ENCODE measurements around the gene CTSK. TPM values are rescaled to one million over a fixed set of nuclear protein-coding genes. Genes with fewer than 3 reads are reported as not detected.
"Not testable (repeated sequence)": the region's sequence is repeated elsewhere in the genome, so short reads cannot be mapped to it uniquely, and the experiment has no call there.

Gene CTSK
- total and polyA plus RNA-seq, 2 experiments from 2014 or later: 2.0 to 3.8 TPM

GRCh38 chr1:150777544-150777943 is 30.5 kb downstream of the CTSK start:
- H3K9me3 ChIP-seq (ENCODE audit: low read depth): no peaks in the 10 kb centered on the region
- H3K27me3 ChIP-seq: no peaks in the 10 kb centered on the region
- no peaks in the 10 kb centered on the region for H3K36me3 ChIP-seq
- H3K4me1 ChIP-seq (ENCODE audit: low read depth): no peaks in the 10 kb centered on the region
- DNase-seq (ENCODE audit: low read depth in 1 of 2, low spot score in 1 of 2): no peak
- no peak for TF ChIP-seq CTCF (IDR thresholded peaks at IDR 0.05; ENCODE audit: low read depth, low read length)
- no peak overlapping the region for H3K4me3 ChIP-seq
- H3K27ac ChIP-seq: no peak overlapping the region

GRCh38 chr1:150775931-150776505 is 32.0 kb downstream of the CTSK start:
- H3K4me1 ChIP-seq (ENCODE audit: low read depth); H3K27ac ChIP-seq; H3K36me3 ChIP-seq; H3K9me3 ChIP-seq (ENCODE audit: low read depth); H3K27me3 ChIP-seq; DNase-seq (ENCODE audit: low read depth in 1 of 2, low spot score in 1 of 2); H3K4me3 ChIP-seq: not testable (repeated sequence)

- Histone ChIP-seq H3K9me3 (ENCODE audit: low read depth) (no peaks in the 10 kb centered on the region), H3K27ac (no peak overlapping the region), H3K36me3 (no peaks in the 10 kb centered on the region), H3K27me3 (no peaks in the 10 kb centered on the region), H3K4me3 (no peak overlapping the region), H3K4me1 (ENCODE audit: low read depth) (no peaks in the 10 kb centered on the region)
- TF ChIP-seq CTCF (IDR thresholded peaks at IDR 0.05; ENCODE audit: low read depth, low read length): no peak
- DNase-seq (ENCODE audit: low read depth in 1 of 2, low spot score in 1 of 2): no peak
These were observed 32.8 kb downstream of the CTSK start for GRCh38 chr1:150775276-150775675.

GRCh38 chr1:150772326-150772725 is 35.7 kb downstream of the CTSK start:
- Histone ChIP-seq H3K36me3 (no peaks in the 10 kb centered on the region), H3K9me3 (ENCODE audit: low read depth) (no peaks in the 10 kb centered on the region), H3K4me1 (ENCODE audit: low read depth) (no peaks in the 10 kb centered on the region), H3K27me3 (no peaks in the 10 kb centered on the region), H3K27ac (no peak overlapping the region), H3K4me3 (no peak overlapping the region)
- DNase-seq (ENCODE audit: low read depth in 1 of 2, low spot score in 1 of 2): no peak
- TF ChIP-seq CTCF (IDR thresholded peaks at IDR 0.05; ENCODE audit: low read depth, low read length): no peak

- not testable (repeated sequence) for H3K27ac ChIP-seq; H3K27me3 ChIP-seq; H3K4me3 ChIP-seq; H3K4me1 ChIP-seq (ENCODE audit: low read depth); DNase-seq (ENCODE audit: low read depth in 1 of 2, low spot score in 1 of 2); H3K9me3 ChIP-seq (ENCODE audit: low read depth); H3K36me3 ChIP-seq
These were observed 40.4 kb downstream of the CTSK start for GRCh38 chr1:150767704-150768103.

GRCh38 chr1:150765977-150766301 is 42.1 kb downstream of the CTSK start:
- H3K9me3 ChIP-seq (ENCODE audit: low read depth); H3K4me3 ChIP-seq; DNase-seq (ENCODE audit: low read depth in 1 of 2, low spot score in 1 of 2); H3K27ac ChIP-seq; H3K4me1 ChIP-seq (ENCODE audit: low read depth); H3K36me3 ChIP-seq; H3K27me3 ChIP-seq: not testable (repeated sequence)

GRCh38 chr1:150765296-150765976 is 42.6 kb downstream of the CTSK start, which contains the start of gene CTSS:
TSS of gene CTSS (minus strand) at chr1:150765778. CDS start at chr1:150764763, 1,015 bp downstream.
- Histone ChIP-seq H3K4me3 (no peak within 1 kb of the TSS), H3K27ac (no peak within 1 kb of the TSS), H3K36me3 (no peaks in the 10 kb centered on the region), H3K9me3 (ENCODE audit: low read depth) (no peaks in the 10 kb centered on the region), H3K27me3 (no peaks in the 10 kb centered on the region), H3K4me1 (ENCODE audit: low read depth) (no peaks in the 10 kb centered on the region)
- TF ChIP-seq CTCF (IDR thresholded peaks at IDR 0.05; ENCODE audit: low read depth, low read length): no peak
- no peak for DNase-seq (ENCODE audit: low read depth in 1 of 2, low spot score in 1 of 2)
